B cell (primary cell): ENCODE results near the gene APIP.

Source experiments
- EZH2 ChIP-seq: IDR thresholded peaks from 2 replicates; pipeline ENCODE4 v1.6.1; 2012; ENCODE audit warnings: borderline replicate concordance, low read depth, mild to moderate bottlenecking, moderate library complexity, low read length; ENCODE audit not compliant: insufficient read depth, poor library complexity, severe bottlenecking
- TF ChIP-seq, protein P1 (sequence below): fragments of 200-600 bp; IDR thresholded peaks from one replicate; pipeline ENCODE4 v1.8.0; 2022; ENCODE audit warnings: antibody characterized with exemption, mild to moderate bottlenecking

DNA sequence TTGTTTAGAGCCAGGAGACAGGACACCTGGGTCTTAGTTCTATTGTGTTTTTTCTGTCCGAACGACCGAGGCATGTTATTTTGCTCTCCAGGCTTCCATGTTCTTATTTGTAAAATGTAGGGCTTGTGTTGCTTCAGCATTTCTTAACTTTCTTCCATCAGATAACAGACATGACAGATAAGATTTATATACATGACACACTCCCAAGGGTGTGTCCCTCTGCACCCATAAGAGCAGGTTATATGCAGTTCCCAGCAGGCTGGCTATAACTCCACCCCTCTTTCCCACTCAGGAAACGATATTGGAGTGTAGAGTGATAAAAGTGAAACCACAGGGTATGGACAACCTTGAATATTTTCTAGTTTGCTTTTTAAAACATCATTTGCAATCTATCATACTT is 65.8 kb downstream of the APIP start:
- TF ChIP-seq, protein P1, sequence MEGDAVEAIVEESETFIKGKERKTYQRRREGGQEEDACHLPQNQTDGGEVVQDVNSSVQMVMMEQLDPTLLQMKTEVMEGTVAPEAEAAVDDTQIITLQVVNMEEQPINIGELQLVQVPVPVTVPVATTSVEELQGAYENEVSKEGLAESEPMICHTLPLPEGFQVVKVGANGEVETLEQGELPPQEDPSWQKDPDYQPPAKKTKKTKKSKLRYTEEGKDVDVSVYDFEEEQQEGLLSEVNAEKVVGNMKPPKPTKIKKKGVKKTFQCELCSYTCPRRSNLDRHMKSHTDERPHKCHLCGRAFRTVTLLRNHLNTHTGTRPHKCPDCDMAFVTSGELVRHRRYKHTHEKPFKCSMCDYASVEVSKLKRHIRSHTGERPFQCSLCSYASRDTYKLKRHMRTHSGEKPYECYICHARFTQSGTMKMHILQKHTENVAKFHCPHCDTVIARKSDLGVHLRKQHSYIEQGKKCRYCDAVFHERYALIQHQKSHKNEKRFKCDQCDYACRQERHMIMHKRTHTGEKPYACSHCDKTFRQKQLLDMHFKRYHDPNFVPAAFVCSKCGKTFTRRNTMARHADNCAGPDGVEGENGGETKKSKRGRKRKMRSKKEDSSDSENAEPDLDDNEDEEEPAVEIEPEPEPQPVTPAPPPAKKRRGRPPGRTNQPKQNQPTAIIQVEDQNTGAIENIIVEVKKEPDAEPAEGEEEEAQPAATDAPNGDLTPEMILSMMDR: no peak
- no peak for TF ChIP-seq EZH2
